HepG2 (cell line): ENCODE measurements around the gene PROC. TPM values are rescaled to one million over a fixed set of nuclear protein-coding genes. Genes with fewer than 3 reads are reported as not detected.

Experiments
- ARNTL ChIP-seq: sonication (generic); formaldehyde crosslinking; IDR thresholded peaks from 2 replicates; pipeline ENCODE4 v1.4.0; 2020; ENCODE audit warnings: mild to moderate bottlenecking, missing genetic modification reagents
- ASH2L ChIP-seq: fragments of 300-600, 200-600 bp; sonication (generic); IDR thresholded peaks from 2 replicates; pipeline ENCODE4 v1.7.0; 2017; ENCODE audit warnings: low read depth, mild to moderate bottlenecking, moderate library complexity, mixed read lengths, low read length; ENCODE audit not compliant: insufficient read length
- CHD4 ChIP-seq: fragments of 200-600 bp; sonication (generic); IDR thresholded peaks from 2 replicates; pipeline ENCODE4 v1.7.0; 2017; ENCODE audit warnings: mild to moderate bottlenecking, low read length, borderline replicate concordance
- ERF ChIP-seq: IDR thresholded peaks from 2 replicates; pipeline ENCODE4 v1.6.1; 2018; ENCODE audit warnings: missing biosample characterization, missing genetic modification reagents
- GATAD1 ChIP-seq: IDR thresholded peaks from 2 replicates; pipeline ENCODE4 v1.6.1; 2016; ENCODE audit warnings: missing genetic modification reagents, missing compliant biosample characterization
- HIVEP1 ChIP-seq: sonication (generic); formaldehyde crosslinking; IDR thresholded peaks from 2 replicates; pipeline ENCODE4 v1.4.0; 2020; ENCODE audit warnings: mild to moderate bottlenecking, missing genetic modification reagents
- HNF4G ChIP-seq, 2 experiments: sonication (generic) in 1 of 2; formaldehyde crosslinking in 1 of 2; IDR thresholded peaks; 2 replicates each; pipeline versions ENCODE4 v1.4.0 to v1.6.1; 2011 to 2020; ENCODE audit warnings: borderline replicate concordance in 2 of 2, low read depth in 2 of 2, mild to moderate bottlenecking in 2 of 2, low read length in 1 of 2, missing genetic modification reagents in 1 of 2, moderate library complexity in 1 of 2
- JUN ChIP-seq: sonication (generic); formaldehyde crosslinking; IDR thresholded peaks from 2 replicates; pipeline ENCODE4 v1.4.0; 2020; ENCODE audit warnings: mild to moderate bottlenecking, missing genetic modification reagents
- KDM5A ChIP-seq: fragments of 200-600 bp; sonication (generic); IDR thresholded peaks from 2 replicates; pipeline ENCODE4 v1.7.0; 2018; ENCODE audit warnings: antibody characterized with exemption, mild to moderate bottlenecking, low read length, borderline replicate concordance
- MEF2D ChIP-seq: sonication (generic); formaldehyde crosslinking; IDR thresholded peaks from 2 replicates; pipeline ENCODE4 v1.5.1; 2020; ENCODE audit warnings: mild to moderate bottlenecking, missing genetic modification reagents
- RFXANK ChIP-seq: IDR thresholded peaks from 2 replicates; pipeline ENCODE4 v1.6.1; 2016
- RNF219 ChIP-seq: sonication (generic); formaldehyde crosslinking; IDR thresholded peaks from 2 replicates; pipeline ENCODE4 v1.5.0; 2020; ENCODE audit warnings: mild to moderate bottlenecking, missing genetic modification reagents
- SNAPC5 ChIP-seq: sonication (generic); formaldehyde crosslinking; IDR thresholded peaks from 2 replicates; pipeline ENCODE4 v1.8.1; 2023; ENCODE audit warnings: mild to moderate bottlenecking, missing genetic modification reagents, borderline replicate concordance
- SPEN ChIP-seq: sonication (generic); formaldehyde crosslinking; IDR thresholded peaks from 2 replicates; pipeline ENCODE4 v1.5.1; 2020; ENCODE audit warnings: low read depth, mild to moderate bottlenecking, missing genetic modification reagents
- ZBTB38 ChIP-seq: sonication (generic); formaldehyde crosslinking; IDR thresholded peaks from 2 replicates; pipeline ENCODE4 v1.5.1; 2020; ENCODE audit warnings: mild to moderate bottlenecking, missing genetic modification reagents
- ZBTB8A ChIP-seq: sonication (generic); formaldehyde crosslinking; IDR thresholded peaks from 2 replicates; pipeline ENCODE4 v1.4.0; 2020; ENCODE audit warnings: mild to moderate bottlenecking, low read depth, missing genetic modification reagents, borderline replicate concordance
- ZFP36 ChIP-seq: fragments of 150-350 bp; IDR thresholded peaks from 2 replicates; pipeline ENCODE4 v1.6.1; 2018; ENCODE audit warnings: borderline replicate concordance, low read length, low read depth; ENCODE audit not compliant: partially characterized antibody
- ZNF33B ChIP-seq: sonication (generic); formaldehyde crosslinking; IDR thresholded peaks from 2 replicates; pipeline ENCODE4 v1.5.1; 2020; ENCODE audit warnings: mild to moderate bottlenecking, missing genetic modification reagents
- ZNF362 ChIP-seq: sonication (generic); formaldehyde crosslinking; IDR thresholded peaks from 2 replicates; pipeline ENCODE4 v1.4.0; 2020; ENCODE audit warnings: missing genetic modification reagents, mild to moderate bottlenecking, borderline replicate concordance
- ZNF879 ChIP-seq: sonication (generic); formaldehyde crosslinking; IDR thresholded peaks from 2 replicates; pipeline ENCODE4 v1.8.1; 2023; ENCODE audit warnings: missing genetic modification reagents
- ZSCAN31 ChIP-seq: sonication (generic); formaldehyde crosslinking; IDR thresholded peaks from 2 replicates; pipeline ENCODE4 v1.5.0; 2020; ENCODE audit warnings: low read depth, mild to moderate bottlenecking, missing genetic modification reagents
- polyA plus RNA-seq, 8 experiments: library from polyadenylated mRNA; depleted of rRNA in 3 of 8; stranded (reverse) in 7 of 8; unstranded in 1 of 8; fragments of >200 nt; fragmentation: Illumina TruSeq in 4 of 8; extraction: Trizol in 4 of 8; gene quantifications; 2 replicates each; pipeline versions ENCODE4 v1.2.1 to v1.2.3, GENCODE V29; 2011 to 2016; ENCODE audit warnings: low read depth in 4 of 8, missing spikeins in 1 of 8, mixed read lengths in 1 of 8; ENCODE audit not compliant: insufficient read depth in 1 of 8
- total RNA-seq, 5 experiments: library from RNA; depleted of rRNA; stranded (reverse); fragments of >200 nt; fragmentation: Illumina TruSeq; extraction: Trizol; gene quantifications; 2 replicates each; pipeline ENCODE4 v1.2.3, GENCODE V29; 2016; ENCODE audit warnings: low read depth in 1 of 5
- TF ChIP-seq, protein P1 (sequence below): sonication (generic); formaldehyde crosslinking; IDR thresholded peaks from 2 replicates; pipeline ENCODE4 v1.4.0; 2020; ENCODE audit warnings: missing genetic modification reagents

PROC gene
- total and polyA plus RNA-seq, 2 of the 13 experiments (the other 11 are each of a cell fraction or from before 2014, with no cell fraction given), result 134 to 185 TPM

DNA sequence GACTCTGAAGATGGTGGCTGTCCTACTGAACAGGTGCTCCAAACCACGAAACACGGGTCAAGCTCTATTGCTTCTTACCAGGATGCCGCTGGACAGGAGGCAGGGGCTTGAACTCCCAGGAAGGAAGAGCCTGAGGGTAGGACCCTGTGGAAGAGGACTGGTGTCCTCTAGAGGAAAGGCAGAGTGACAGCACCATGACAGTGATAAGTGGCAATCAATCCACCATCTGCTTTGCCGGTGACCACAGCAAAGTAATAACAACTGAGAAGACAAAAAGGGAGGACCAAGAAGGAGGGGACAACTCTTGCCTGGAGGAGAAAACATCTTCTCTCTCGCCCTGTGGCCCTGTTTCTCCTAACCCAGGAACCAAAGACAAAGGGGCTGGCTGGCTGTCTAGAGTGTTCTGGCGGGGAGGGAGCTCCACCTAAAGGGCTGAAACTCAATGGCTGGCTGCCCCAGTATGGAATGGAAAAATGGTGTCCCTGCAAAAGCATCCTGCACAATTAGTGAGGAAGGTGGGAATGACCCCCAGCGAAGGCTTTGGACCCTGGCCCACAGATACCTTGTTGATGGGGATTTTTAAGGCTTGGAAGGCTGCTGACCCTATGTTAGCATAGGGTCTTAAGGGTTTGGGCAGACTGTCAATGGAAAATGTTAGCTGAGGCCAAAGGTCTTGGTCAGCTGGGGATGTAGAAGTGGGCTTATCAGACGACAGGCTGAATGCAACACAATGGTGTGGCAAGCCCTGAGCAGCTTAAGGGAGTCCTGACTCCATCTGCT, 35.4 kb downstream of the PROC start (continued):
- TF ChIP-seq JUN (CRISPR knock-in tag), result 0 out of 2 replicates have a peak, but pooled peaks have one; percentile 54
- 0 out of 2 replicates have a peak, but pooled peaks have one; percentile 29 for TF ChIP-seq SPEN (CRISPR knock-in tag)
- TF ChIP-seq HIVEP1 (CRISPR knock-in tag), result peak; percentile 56; the same call in 1 of the 2 replicates
- TF ChIP-seq MEF2D (CRISPR knock-in tag), result peak; percentile 69
- TF ChIP-seq ARNTL (CRISPR knock-in tag), result 0 out of 2 replicates have a peak, but pooled peaks have one; percentile 54
- peak; percentile 90 for TF ChIP-seq HNF4G (IDR thresholded peaks at IDR 0.05; ENCODE audit: borderline replicate concordance, low read depth, low read length)
- TF ChIP-seq HNF4G (CRISPR knock-in tag; IDR thresholded peaks at IDR 0.05; ENCODE audit: borderline replicate concordance, low read depth), result peak; percentile 71; the same call in 1 of the 2 replicates
- TF ChIP-seq ZBTB38 (CRISPR knock-in tag), result peak; percentile 58; the same call in 1 of the 2 replicates
- peak; percentile 26 for TF ChIP-seq ERF (CRISPR knock-in tag)
- peak; percentile 91; the same call in 1 of the 2 replicates for TF ChIP-seq RNF219 (CRISPR knock-in tag)
- TF ChIP-seq ASH2L, result no peak
- peak; percentile 47; the same call in 1 of the 2 replicates for TF ChIP-seq ZSCAN31 (CRISPR knock-in tag)
- peak; percentile 24; the same call in 1 of the 2 replicates for TF ChIP-seq CHD4
- TF ChIP-seq ZNF362 (CRISPR knock-in tag), result peak; percentile 70; the same call in 1 of the 2 replicates
- 0 out of 2 replicates have a peak, but pooled peaks have one; percentile 10 for TF ChIP-seq RFXANK (CRISPR knock-in tag)
- TF ChIP-seq ZNF33B (CRISPR knock-in tag), result peak; percentile 85
- TF ChIP-seq, protein P1, sequence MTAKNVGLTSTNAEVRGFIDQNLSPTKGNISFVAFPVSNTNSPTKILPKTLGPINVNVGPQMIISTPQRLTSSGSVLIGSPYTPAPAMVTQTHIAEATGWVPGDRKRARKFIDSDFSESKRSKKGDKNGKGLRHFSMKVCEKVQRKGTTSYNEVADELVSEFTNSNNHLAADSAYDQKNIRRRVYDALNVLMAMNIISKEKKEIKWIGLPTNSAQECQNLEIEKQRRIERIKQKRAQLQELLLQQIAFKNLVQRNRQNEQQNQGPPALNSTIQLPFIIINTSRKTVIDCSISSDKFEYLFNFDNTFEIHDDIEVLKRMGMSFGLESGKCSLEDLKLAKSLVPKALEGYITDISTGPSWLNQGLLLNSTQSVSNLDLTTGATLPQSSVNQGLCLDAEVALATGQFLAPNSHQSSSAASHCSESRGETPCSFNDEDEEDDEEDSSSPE (CRISPR knock-in tag), result no peak
- peak; percentile 43; the same call in 1 of the 2 replicates for TF ChIP-seq GATAD1 (CRISPR knock-in tag)
- TF ChIP-seq ZBTB8A (CRISPR knock-in tag), result no peak
- no peak for TF ChIP-seq ZFP36
- no peak for TF ChIP-seq SNAPC5 (CRISPR knock-in tag)
- TF ChIP-seq KDM5A, result peak; percentile 67; the same call in 1 of the 2 replicates
- no peak for TF ChIP-seq ZNF879
